HG03103 (cell line): ENCODE results near the gene CELF2.
"Not testable (repeated sequence)": the region's sequence is repeated elsewhere in the genome, so short reads cannot be mapped to it uniquely, and the experiment has no call there.

Source experiments
- ATAC-seq: cut with Tn5 transposase; IDR thresholded peaks from one replicate; pipeline ENCODE4 v1.9.1; 2021; ENCODE audit warnings: low read depth; ENCODE audit not compliant: unreplicated experiment

The CELF2 gene

GRCh38 chr10:11359869-11360268, 342.2 kb downstream of the CELF2 start:
- no peak for ATAC-seq

GRCh38 chr10:11363497-11363896, 345.8 kb downstream of the CELF2 start:
- ATAC-seq, result no peak

GRCh38 chr10:11364241-11364640, 346.6 kb downstream of the CELF2 start:
- no peak for ATAC-seq

GRCh38 chr10:11366889-11367288, 349.2 kb downstream of the CELF2 start:
- ATAC-seq, result not testable (repeated sequence)

GRCh38 chr10:11367505-11367904, 349.8 kb downstream of the CELF2 start:
- no peak for ATAC-seq

- no peak for ATAC-seq
These were observed 356.1 kb downstream of the CELF2 start for GRCh38 chr10:11373717-11374171.

- no peak for ATAC-seq
These were observed 359.6 kb downstream of the CELF2 start for GRCh38 chr10:11377267-11377666.

GRCh38 chr10:11378835-11379234, 361.2 kb downstream of the CELF2 start:
- ATAC-seq, result no peak

- no peak for ATAC-seq
These were observed 362.1 kb downstream of the CELF2 start for GRCh38 chr10:11379771-11380170.

GRCh38 chr10:11381023-11381422, 363.4 kb downstream of the CELF2 start:
- no peak for ATAC-seq

GRCh38 chr10:11381511-11381910, 363.8 kb downstream of the CELF2 start:
- no peak for ATAC-seq

GRCh38 chr10:11382187-11382586, 364.5 kb downstream of the CELF2 start:
- no peak for ATAC-seq

- no peak for ATAC-seq
These were observed 368.4 kb downstream of the CELF2 start for GRCh38 chr10:11386044-11386443.
